HEK293T (cell line): Measurements from ENCODE around the gene STAT5B.

Source experiments
- ARNT ChIP-seq: fragments of 450-650 bp; IDR thresholded peaks from 2 replicates; pipeline ENCODE4 v1.6.1; 2017; ENCODE audit warnings: mild to moderate bottlenecking
- CTBP1 ChIP-seq: fragments of 450-650 bp; IDR thresholded peaks from 2 replicates; pipeline ENCODE4 v1.6.1; 2016; ENCODE audit warnings: borderline replicate concordance
- FOXA1 ChIP-seq: fragments of 450-650 bp; IDR thresholded peaks from 2 replicates; pipeline ENCODE4 v1.6.1; 2016; ENCODE audit warnings: mild to moderate bottlenecking
- SP1 ChIP-seq: fragments of 450-650 bp; IDR thresholded peaks from 2 replicates; pipeline ENCODE4 v1.6.1; 2017
- ZNF384 ChIP-seq: fragments of 450-650 bp; IDR thresholded peaks from 2 replicates; pipeline ENCODE4 v1.6.1; 2016

GRCh38 chr17:42273474-42274252 is 2.5 kb downstream of the STAT5B start:
- TF ChIP-seq ZNF384 (no peak), FOXA1 (no peak), CTBP1 (no peak), SP1 (no peak), ARNT (no peak)
